B cell (primary cell): ENCODE results near the gene OR52E5. TPM values are rescaled to one million over a fixed set of nuclear protein-coding genes. Genes with fewer than 3 reads are reported as not detected.

Experiments
- ATAC-seq: fragments of 200-7000 bp; cut with Tn5 transposase; one replicate; pipeline ENCODE4 v1.10.0; 2021; ENCODE audit warnings: low read depth, mild to moderate bottlenecking, moderate number of reproducible peaks, moderate library complexity
- CTCF ChIA-PET: fragments of 350-600 bp; sonication (Branson Sonifier 250); formaldehyde crosslinking; loops from one replicate; lab custom pipeline; 2021; ENCODE audit warnings: antibody characterized with exemption, inconsistent platforms; lab: Charles Lee
- POLR2A ChIA-PET: fragments of 350-600 bp; sonication (Branson Sonifier 250); formaldehyde crosslinking; loops from one replicate; lab custom pipeline; 2021; ENCODE audit warnings: antibody characterized with exemption; lab: Charles Lee
- DNase-seq: peaks from one replicate; pipeline ENCODE4 v3.0.0; 2013
- H2AFZ ChIP-seq: 2 replicates; pipeline ENCODE4 v1.6.1; 2012; ENCODE audit warnings: mild to moderate bottlenecking, low read depth, low read length; ENCODE audit not compliant: insufficient read depth, poor library complexity, severe bottlenecking
- H3K27ac ChIP-seq, 2 donors: 1 replicate in 1 of 2; 2 replicates in 1 of 2; pipeline ENCODE4 v1.5.1; 2012 to 2013; ENCODE audit warnings: low read length in 2 of 2, mild to moderate bottlenecking in 2 of 2, moderate library complexity in 1 of 2
- H3K27me3 ChIP-seq, 4 experiments: fragments of 200-600 bp in 1 of 4; sonication (generic) in 1 of 4; replicated peaks in 1 of 4; 1 replicate in 2 of 4; 2 replicates in 2 of 4; pipeline versions ENCODE4 v1.6.1 to v1.7.0; 2013 to 2016; ENCODE audit warnings: low read length in 3 of 4, mild to moderate bottlenecking in 2 of 4, mixed read lengths in 1 of 4, moderate library complexity in 1 of 4; ENCODE audit not compliant: insufficient read depth in 4 of 4, control insufficient read depth in 3 of 4; ENCODE audit errors: control extremely low read depth in 1 of 4
- H3K36me3 ChIP-seq, 2 experiments: replicated peaks in 1 of 2; 1 replicate in 1 of 2; 2 replicates in 1 of 2; pipeline versions ENCODE4 v1.6.1 to v1.7.1; 2013; ENCODE audit warnings: low read length in 1 of 2; ENCODE audit not compliant: insufficient read depth in 2 of 2, control insufficient read depth in 1 of 2; ENCODE audit errors: control extremely low read depth in 1 of 2, extremely low read depth in 1 of 2
- H3K4me1 ChIP-seq, 2 donors: fragments of 200-600 bp in 1 of 2; sonication (generic) in 1 of 2; 1 replicate in 1 of 2; 2 replicates in 1 of 2; pipeline versions ENCODE4 v1.5.1 to v1.6.1; 2013 to 2017; ENCODE audit warnings: low read length in 2 of 2; ENCODE audit not compliant: control insufficient read depth in 2 of 2, insufficient read depth in 2 of 2
- H3K4me2 ChIP-seq: replicated peaks from 2 replicates; pipeline ENCODE3; 2012; ENCODE audit warnings: mild to moderate bottlenecking, low read depth, low read length; ENCODE audit not compliant: poor library complexity, severe bottlenecking
- H3K4me3 ChIP-seq, 5 experiments: fragments of 200-600 bp in 1 of 5; sonication (generic) in 1 of 5; 1 replicate in 3 of 5; 2 replicates in 2 of 5; pipeline versions ENCODE4 v1.5.1 to v1.7.0; 2011 to 2016; ENCODE audit warnings: low read length in 4 of 5, mild to moderate bottlenecking in 4 of 5, low read depth in 2 of 5, control low read depth in 1 of 5, moderate library complexity in 1 of 5; ENCODE audit not compliant: insufficient read depth in 1 of 5; ENCODE audit errors: control extremely low read depth in 1 of 5, extremely low read depth in 1 of 5
- H3K79me2 ChIP-seq: fragments of 200-600 bp; sonication (generic); one replicate; pipeline ENCODE4 v1.6.0; 2016; ENCODE audit warnings: low read length; ENCODE audit not compliant: control insufficient read depth, insufficient read depth
- H3K9ac ChIP-seq: fragments of 200-600 bp; sonication (generic); 2 replicates; pipeline ENCODE4 v1.6.1; 2017; ENCODE audit warnings: mild to moderate bottlenecking, low read length, moderate library complexity
- H3K9me3 ChIP-seq, 3 donors: one replicate each; pipeline versions ENCODE4 v1.6.1 to v1.7.1; 2013; ENCODE audit warnings: low read length in 2 of 3; ENCODE audit not compliant: control insufficient read depth in 2 of 3, insufficient read depth in 1 of 3; ENCODE audit errors: control extremely low read depth in 1 of 3
- H4K20me1 ChIP-seq: 2 replicates; pipeline ENCODE4 v1.6.0; 2012; ENCODE audit warnings: mild to moderate bottlenecking, low read length; ENCODE audit not compliant: insufficient read depth, control insufficient read depth, poor library complexity, severe bottlenecking
- H3K27ac Mint-ChIP-seq: one replicate; pipeline ENCODE4 v1.8.0; 2021; ENCODE audit warnings: mixed read lengths
- H3K27me3 Mint-ChIP-seq: one replicate; pipeline ENCODE4 v1.8.0; 2021; ENCODE audit warnings: mixed read lengths
- H3K4me1 Mint-ChIP-seq: one replicate; pipeline ENCODE4 v1.8.0; 2021; ENCODE audit warnings: mixed read lengths
- H3K4me3 Mint-ChIP-seq: one replicate; pipeline ENCODE4 v1.8.0; 2021; ENCODE audit warnings: mixed read lengths
- H3K9me3 Mint-ChIP-seq: one replicate; pipeline ENCODE4 v1.8.0; 2022; ENCODE audit warnings: mixed read lengths; ENCODE audit not compliant: insufficient read depth
- EZH2 ChIP-seq: IDR thresholded peaks from 2 replicates; pipeline ENCODE4 v1.6.1; 2012; ENCODE audit warnings: borderline replicate concordance, low read depth, mild to moderate bottlenecking, moderate library complexity, low read length; ENCODE audit not compliant: insufficient read depth, poor library complexity, severe bottlenecking
- WGBS: methylation state at CpG from one replicate; pipeline ENCODE4 v1.1.5; 2013; ENCODE audit warnings: missing lambda C conversion rate; ENCODE audit not compliant: insufficient coverage; 5-methylcytosine and 5-hydroxymethylcytosine counted together
- intact Hi-C: fragments of 100-400 bp; cut with micrococcal nuclease; formaldehyde crosslinking; loops from one replicate; pipeline ENCODE4 v1.10.0; 2022
- polyA plus RNA-seq: library from polyadenylated mRNA; depleted of rRNA; stranded (reverse); fragments of >200 nt; gene quantifications from 2 replicates; pipeline ENCODE4 v1.2.3, GENCODE V29; 2012
- total RNA-seq, 2 donors: library from RNA; stranded (reverse); fragments of 120-200 nt in 1 of 2; gene quantifications; 1 replicate in 1 of 2; 2 replicates in 1 of 2; pipeline versions ENCODE4 v1.2.3 to v1.2.4, GENCODE V29; 2013 to 2022
- TF ChIP-seq, protein P1 (sequence below): fragments of 200-600 bp; IDR thresholded peaks from one replicate; pipeline ENCODE4 v1.8.0; 2022; ENCODE audit warnings: antibody characterized with exemption, mild to moderate bottlenecking

OR52E5 gene
- total and polyA plus RNA-seq, 2 donors (not counting 1 experiment from before 2014, with no cell fraction given), result not detected

DNA sequence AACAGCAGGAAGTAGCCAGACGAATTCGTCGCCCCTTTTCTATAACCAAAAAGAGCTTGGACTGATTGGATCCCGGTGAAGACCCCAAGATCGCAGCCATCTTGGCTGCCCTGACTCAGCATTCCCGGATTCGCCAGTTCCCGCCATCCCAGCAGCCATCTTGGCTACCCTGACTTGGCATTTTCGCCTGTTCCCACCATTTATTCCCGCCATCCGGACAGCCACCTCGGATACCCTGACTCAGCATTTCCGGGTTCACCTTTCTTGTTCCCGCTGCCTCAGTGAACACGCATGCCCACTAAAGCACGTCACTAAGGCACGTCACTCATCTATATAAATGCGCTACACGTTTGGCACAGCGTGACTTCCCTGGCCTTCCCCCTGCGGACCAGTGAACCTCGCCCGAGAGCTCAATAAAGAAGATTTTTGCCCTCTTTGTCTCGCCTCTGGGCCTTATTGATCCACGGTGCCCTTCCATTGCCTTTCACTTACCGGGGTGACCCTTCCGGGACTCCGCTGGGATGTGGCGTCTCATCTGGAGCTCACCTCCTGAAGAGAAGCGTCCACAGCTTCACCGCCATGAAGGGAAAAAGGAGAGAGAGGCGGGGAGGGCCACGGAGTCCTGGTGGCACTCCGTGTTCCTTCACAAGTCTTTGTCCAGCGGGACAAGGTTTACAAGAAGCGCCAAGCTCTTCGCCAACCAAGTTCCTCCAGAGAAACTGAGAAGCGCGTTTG, 45.0 kb downstream of the OR52E5 start:
- Mint-ChIP-seq H3K4me1 (no peaks in the 10 kb centered on the region), H3K9me3 (no peaks in the 10 kb centered on the region), H3K4me3 (no peak overlapping the region), H3K27ac (no peak overlapping the region), H3K27me3 (no peaks in the 10 kb centered on the region)
- CTCF ChIA-PET, result no interaction called here
- Histone ChIP-seq H3K79me2 (no peaks in the 10 kb centered on the region), H3K9ac (no peak overlapping the region), H3K4me2 (no peak overlapping the region), H4K20me1 (no peaks in the 10 kb centered on the region), H2AFZ (no peak overlapping the region), H3K27me3 (no peaks in the 10 kb centered on the region), H3K27ac (no peak overlapping the region), H3K4me3 (no peak overlapping the region), H3K36me3 (no peaks in the 10 kb centered on the region), H3K4me1 (no peaks in the 10 kb centered on the region), H3K9me3 (peaks cover 0 to 12% (median 0%) of the 10 kb centered on the region in 3 donors)
- DNase-seq, result no peak
- no peak for TF ChIP-seq EZH2
- TF ChIP-seq, protein P1, sequence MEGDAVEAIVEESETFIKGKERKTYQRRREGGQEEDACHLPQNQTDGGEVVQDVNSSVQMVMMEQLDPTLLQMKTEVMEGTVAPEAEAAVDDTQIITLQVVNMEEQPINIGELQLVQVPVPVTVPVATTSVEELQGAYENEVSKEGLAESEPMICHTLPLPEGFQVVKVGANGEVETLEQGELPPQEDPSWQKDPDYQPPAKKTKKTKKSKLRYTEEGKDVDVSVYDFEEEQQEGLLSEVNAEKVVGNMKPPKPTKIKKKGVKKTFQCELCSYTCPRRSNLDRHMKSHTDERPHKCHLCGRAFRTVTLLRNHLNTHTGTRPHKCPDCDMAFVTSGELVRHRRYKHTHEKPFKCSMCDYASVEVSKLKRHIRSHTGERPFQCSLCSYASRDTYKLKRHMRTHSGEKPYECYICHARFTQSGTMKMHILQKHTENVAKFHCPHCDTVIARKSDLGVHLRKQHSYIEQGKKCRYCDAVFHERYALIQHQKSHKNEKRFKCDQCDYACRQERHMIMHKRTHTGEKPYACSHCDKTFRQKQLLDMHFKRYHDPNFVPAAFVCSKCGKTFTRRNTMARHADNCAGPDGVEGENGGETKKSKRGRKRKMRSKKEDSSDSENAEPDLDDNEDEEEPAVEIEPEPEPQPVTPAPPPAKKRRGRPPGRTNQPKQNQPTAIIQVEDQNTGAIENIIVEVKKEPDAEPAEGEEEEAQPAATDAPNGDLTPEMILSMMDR, result no peak
- no peak for ATAC-seq
- POLR2A ChIA-PET, result no interaction called here
- intact Hi-C loops, result no loop called here
- WGBS, result 96% methylated on average over 35 of the region's 39 CpGs

DNA sequence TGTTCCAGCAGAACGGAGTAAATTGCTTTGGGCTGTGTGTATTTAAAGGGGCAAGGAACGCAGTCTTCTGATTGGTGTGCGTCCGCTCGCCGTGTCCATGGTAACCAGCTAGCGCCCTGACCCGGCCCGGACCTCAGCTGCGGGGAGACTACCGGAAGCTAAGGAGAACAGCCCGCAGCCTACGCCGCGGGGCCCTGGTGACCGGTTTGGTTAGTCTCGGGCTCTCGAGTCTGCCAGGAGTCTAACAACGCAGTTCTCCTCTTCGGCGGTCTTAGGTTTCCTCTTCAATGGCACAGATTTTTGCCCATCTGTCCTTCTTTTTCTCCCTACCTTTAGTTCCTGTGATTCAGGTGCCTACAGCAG, 45.6 kb downstream of the OR52E5 start:
- intact Hi-C loops, result no loop called here
- DNase-seq (no peak), ATAC-seq (no peak)
- ChIA-PET CTCF (no interaction called here), POLR2A (no interaction called here)
- Histone ChIP-seq H4K20me1 (no peaks in the 10 kb centered on the region), H2AFZ (no peak overlapping the region), H3K4me1 (no peaks in the 10 kb centered on the region), H3K27ac (no peak overlapping the region), H3K4me2 (no peak overlapping the region), H3K36me3 (no peaks in the 10 kb centered on the region), H3K9me3 (peaks cover 0 to 10% (median 0%) of the 10 kb centered on the region in 3 donors), H3K79me2 (no peaks in the 10 kb centered on the region), H3K27me3 (no peaks in the 10 kb centered on the region), H3K4me3 (no peak overlapping the region), H3K9ac (no peak overlapping the region)
- Mint-ChIP-seq H3K9me3 (no peaks in the 10 kb centered on the region), H3K4me3 (no peak overlapping the region), H3K27me3 (no peaks in the 10 kb centered on the region), H3K4me1 (no peaks in the 10 kb centered on the region), H3K27ac (no peak overlapping the region)
- WGBS, result 79% methylated on average over 21 of the region's 21 CpGs
- TF ChIP-seq, protein P1, result no peak
- no peak for TF ChIP-seq EZH2
